Activated naive CD4-positive, alpha-beta T cell treated with anti-CD3 and anti-CD28 coated beads for 36 hours (primary cell): ENCODE data around the gene GDF10. TPM values are rescaled to one million over a fixed set of nuclear protein-coding genes. Genes with fewer than 3 reads are reported as not detected.

Experiments
- CTCF ChIA-PET: fragments of 350-600 bp; sonication (Branson Sonifier 250); formaldehyde crosslinking; loops from one replicate; lab custom pipeline; 2021; ENCODE audit warnings: antibody characterized with exemption; lab: Charles Lee
- DNase-seq: peaks from one replicate; pipeline ENCODE4 v3.0.0-alpha.2; 2020
- H3K27ac Mint-ChIP-seq: one replicate; pipeline ENCODE4 v1.8.0; 2021; ENCODE audit warnings: mild to moderate bottlenecking, mixed read lengths
- H3K27me3 Mint-ChIP-seq: one replicate; pipeline ENCODE4 v1.8.0; 2021; ENCODE audit warnings: low read depth, mixed read lengths
- H3K36me3 Mint-ChIP-seq: one replicate; pipeline ENCODE4 v1.8.0; 2021; ENCODE audit warnings: low read depth, mixed read lengths
- H3K4me1 Mint-ChIP-seq: one replicate; pipeline ENCODE4 v1.8.0; 2021; ENCODE audit warnings: low read depth, mixed read lengths
- H3K4me3 Mint-ChIP-seq: one replicate; pipeline ENCODE4 v1.8.0; 2021; ENCODE audit warnings: mild to moderate bottlenecking, moderate library complexity, mixed read lengths
- H3K9me3 Mint-ChIP-seq: one replicate; pipeline ENCODE4 v1.8.0; 2021; ENCODE audit warnings: mixed read lengths
- intact Hi-C: fragments of 100-400 bp; cut with micrococcal nuclease; formaldehyde crosslinking; loops from one replicate; pipeline ENCODE4 v1.15.1; 2023
- total RNA-seq, 2 experiments: library from RNA; stranded (reverse); gene quantifications; one replicate each; pipeline ENCODE4 v1.2.3, GENCODE V29; 2021

The GDF10 gene
- total RNA-seq, 2 experiments from 2014 or later, result 0.12 to 0.19 TPM

- no peak overlapping the region for H3K27ac Mint-ChIP-seq
- no peak overlapping the region for H3K4me3 Mint-ChIP-seq
- CTCF ChIA-PET, result interaction anchor here (0.6 to 2.3 kb wide), 23 partner anchors 9 to 340 kb away, joined by 3 to 24 read pairs (median 4); no protein-coding TSS in a partner anchor
- no peaks in the 10 kb centered on the region for H3K9me3 Mint-ChIP-seq
- H3K27me3 Mint-ChIP-seq, result peaks cover 4% of the 10 kb centered on the region
- DNase-seq, result peak; percentile 78
- intact Hi-C loops, result loop anchor here (1.0 kb wide), 3 partner anchors 28 to 316 kb away; no protein-coding TSS in a partner anchor
- no peaks in the 10 kb centered on the region for H3K4me1 Mint-ChIP-seq
- H3K36me3 Mint-ChIP-seq, result no peaks in the 10 kb centered on the region
Measured at GRCh38 chr10:47340608-47341170, 40.7 kb downstream of the GDF10 start.

- Mint-ChIP-seq H3K36me3 (no peaks in the 10 kb centered on the region), H3K27me3 (peaks cover 3% of the 10 kb centered on the region), H3K27ac (no peak overlapping the region), H3K9me3 (no peaks in the 10 kb centered on the region), H3K4me3 (no peak overlapping the region), H3K4me1 (no peaks in the 10 kb centered on the region)
- DNase-seq, result no peak
- CTCF ChIA-PET, result interaction anchor here (1.0 kb wide), 1 partner anchor 297 kb away, joined by 4 read pairs; no protein-coding TSS in a partner anchor
- intact Hi-C loops, result no loop called here
Measured at GRCh38 chr10:47344996-47345870, 45.2 kb downstream of the GDF10 start.

GRCh38 chr10:47346581-47347302, 46.7 kb downstream of the GDF10 start:
- H3K4me3 Mint-ChIP-seq, result no peak overlapping the region
- CTCF ChIA-PET, result interaction anchor here (1.7 kb wide), 1 partner anchor 322 kb away, joined by 6 read pairs; no protein-coding TSS in a partner anchor
- no peaks in the 10 kb centered on the region for H3K9me3 Mint-ChIP-seq
- no peaks in the 10 kb centered on the region for H3K27me3 Mint-ChIP-seq
- DNase-seq, result no peak
- H3K36me3 Mint-ChIP-seq, result no peaks in the 10 kb centered on the region
- intact Hi-C loops, result no loop called here
- H3K27ac Mint-ChIP-seq, result no peak overlapping the region
- no peaks in the 10 kb centered on the region for H3K4me1 Mint-ChIP-seq

GRCh38 chr10:47347303-47347675, 47.3 kb downstream of the GDF10 start:
- CTCF ChIA-PET, result interaction anchor here (0.7 to 1.7 kb wide), 2 partner anchors 44 to 323 kb away, joined by 3 to 6 read pairs; no protein-coding TSS in a partner anchor
- no peak for DNase-seq
- Mint-ChIP-seq H3K27me3 (no peaks in the 10 kb centered on the region), H3K36me3 (no peaks in the 10 kb centered on the region), H3K27ac (no peak overlapping the region), H3K9me3 (no peaks in the 10 kb centered on the region), H3K4me3 (no peak overlapping the region), H3K4me1 (no peaks in the 10 kb centered on the region)
- intact Hi-C loops, result no loop called here

GRCh38 chr10:47348138-47348651, 48.2 kb downstream of the GDF10 start, which contains the start of gene RBP3:
Gene RBP3 (plus strand): TSS chr10:47348363. CDS start chr10:47348485, 122 bp downstream.
- no peaks in the 10 kb centered on the region for H3K27me3 Mint-ChIP-seq
- CTCF ChIA-PET, result no interaction called here
- H3K9me3 Mint-ChIP-seq, result no peaks in the 10 kb centered on the region
- intact Hi-C loops, result no loop called here
- no peaks in the 10 kb centered on the region for H3K4me1 Mint-ChIP-seq
- H3K27ac Mint-ChIP-seq, result no peak within 1 kb of the TSS
- no peak within 1 kb of the TSS for H3K4me3 Mint-ChIP-seq
- no peaks in the 10 kb centered on the region for H3K36me3 Mint-ChIP-seq
- no peak for DNase-seq

GRCh38 chr10:47348661-47349470, 48.9 kb downstream of the GDF10 start:
- DNase-seq, result no peak
- Mint-ChIP-seq H3K36me3 (no peaks in the 10 kb centered on the region), H3K27ac (no peak overlapping the region), H3K4me1 (no peaks in the 10 kb centered on the region), H3K27me3 (no peaks in the 10 kb centered on the region), H3K9me3 (no peaks in the 10 kb centered on the region), H3K4me3 (no peak overlapping the region)
- intact Hi-C loops, result no loop called here
- CTCF ChIA-PET, result no interaction called here

GRCh38 chr10:47349516-47349915, 49.5 kb downstream of the GDF10 start:
- H3K9me3 Mint-ChIP-seq, result no peaks in the 10 kb centered on the region
- CTCF ChIA-PET, result no interaction called here
- intact Hi-C loops, result no loop called here

GRCh38 chr10:47349941-47350371, 50.0 kb downstream of the GDF10 start:
- no peak for DNase-seq
- CTCF ChIA-PET, result no interaction called here
- H3K27me3 Mint-ChIP-seq, result no peaks in the 10 kb centered on the region
- H3K36me3 Mint-ChIP-seq, result no peaks in the 10 kb centered on the region
- intact Hi-C loops, result no loop called here
- H3K4me3 Mint-ChIP-seq, result no peak overlapping the region
- H3K9me3 Mint-ChIP-seq, result no peaks in the 10 kb centered on the region
- no peak overlapping the region for H3K27ac Mint-ChIP-seq
- no peaks in the 10 kb centered on the region for H3K4me1 Mint-ChIP-seq

More at GRCh38 chr10:47349516-47349915, 49.5 kb downstream of the GDF10 start:
- Mint-ChIP-seq H3K4me3 (no peak overlapping the region), H3K4me1 (no peaks in the 10 kb centered on the region), H3K36me3 (no peaks in the 10 kb centered on the region), H3K27ac (no peak overlapping the region), H3K27me3 (no peaks in the 10 kb centered on the region)
- no peak for DNase-seq

- DNase-seq, result no peak
- Mint-ChIP-seq H3K4me3 (no peak overlapping the region), H3K9me3 (no peaks in the 10 kb centered on the region), H3K27me3 (no peaks in the 10 kb centered on the region), H3K4me1 (no peaks in the 10 kb centered on the region), H3K27ac (no peak overlapping the region), H3K36me3 (no peaks in the 10 kb centered on the region)
- CTCF ChIA-PET, result no interaction called here
- intact Hi-C loops, result no loop called here
Measured at GRCh38 chr10:47350671-47351640, 51.0 kb downstream of the GDF10 start.

- CTCF ChIA-PET, result interaction anchor here (2.2 kb wide), 1 partner anchor 12 kb away, joined by 9 read pairs; no protein-coding TSS in a partner anchor
- DNase-seq, result no peak
- no peaks in the 10 kb centered on the region for H3K9me3 Mint-ChIP-seq
Measured at GRCh38 chr10:47351899-47352815, 52.2 kb downstream of the GDF10 start.

More at GRCh38 chr10:47351899-47352815, 52.2 kb downstream of the GDF10 start:
- no peaks in the 10 kb centered on the region for H3K4me1 Mint-ChIP-seq
- intact Hi-C loops, result no loop called here
- no peaks in the 10 kb centered on the region for H3K36me3 Mint-ChIP-seq
- no peak overlapping the region for H3K4me3 Mint-ChIP-seq
- no peaks in the 10 kb centered on the region for H3K27me3 Mint-ChIP-seq
- H3K27ac Mint-ChIP-seq, result no peak overlapping the region
